Measurements from ENCODE around the gene SLC35F3. TPM values are rescaled to one million over a fixed set of nuclear protein-coding genes. Genes with fewer than 3 reads are reported as not detected.

SLC35F3 gene
- total and polyA plus RNA-seq, 2 experiments from 2014 or later: 1.0 to 3.2 TPM

GRCh38 chr1:234315091-234315541, 410.6 kb downstream of the SLC35F3 start:
- H3K36me3 Mint-ChIP-seq (ENCODE audit: low read depth): no peaks in the 10 kb centered on the region
- no peak overlapping the region for H3K27ac ChIP-seq (ENCODE audit: low read depth)
- no peak overlapping the region for H3K27ac Mint-ChIP-seq
- H4K20me1 ChIP-seq (replicated peaks; ENCODE audit: insufficient read depth): no peaks in the 10 kb centered on the region
- H3K9me3 Mint-ChIP-seq: no peaks in the 10 kb centered on the region; the same call in 2 of the 3 replicates
- ATAC-seq (no peak), DNase-seq (ENCODE audit: low spot score) (no peak)
- no peak for TF ChIP-seq REST (IDR thresholded peaks at IDR 0.05; ENCODE audit: unreplicated experiment)
- no peak for TF ChIP-seq CREB1 (CRISPR knock-in tag; IDR thresholded peaks at IDR 0.05; ENCODE audit: low read depth)
- TF ChIP-seq POLR2AphosphoS5 (IDR thresholded peaks at IDR 0.05; ENCODE audit: low read depth): no peak
- TF ChIP-seq ZNF331 (CRISPR knock-in tag; IDR thresholded peaks at IDR 0.05; ENCODE audit: low read depth): no peak
- no peak for TF ChIP-seq STAT1 (IDR thresholded peaks at IDR 0.05; ENCODE audit: unreplicated experiment)
- no peak for TF ChIP-seq ZNF114 (CRISPR knock-in tag; IDR thresholded peaks at IDR 0.05)
- TF ChIP-seq ZNF462 (CRISPR knock-in tag; IDR thresholded peaks at IDR 0.05): no peak
- TF ChIP-seq NANOG (IDR thresholded peaks at IDR 0.05; ENCODE audit: borderline replicate concordance): no peak
- TF ChIP-seq EZH2 (IDR thresholded peaks at IDR 0.05; ENCODE audit: low read depth, unreplicated experiment): no peak
- no peak for TF ChIP-seq JUNB (IDR thresholded peaks at IDR 0.05; ENCODE audit: unreplicated experiment)
- TF ChIP-seq EZH2phosphoT487 (IDR thresholded peaks at IDR 0.05; ENCODE audit: unreplicated experiment): no peak
- TF ChIP-seq ETS1 (IDR thresholded peaks at IDR 0.05): no peak
- H3F3A ChIP-seq (replicated peaks; ENCODE audit: low read depth): no peaks in the 10 kb centered on the region
- no peaks in the 10 kb centered on the region for H3K36me3 ChIP-seq (ENCODE audit: insufficient read depth)
- 0 out of 2 replicates have a peak, but pooled peaks cover 3% of the 10 kb centered on the region for H3K9me2 ChIP-seq (ENCODE audit: insufficient read depth)
- peaks cover 7% of the 10 kb centered on the region for H3K27me3 Mint-ChIP-seq (ENCODE audit: insufficient read depth, low read depth, poor library complexity)
- no peaks in the 10 kb centered on the region for H3K27me3 ChIP-seq (ENCODE audit: insufficient read depth)
- H3K4me3 ChIP-seq: no peak overlapping the region
- H3K4me2 ChIP-seq: no peak overlapping the region
- peaks cover 4% of the 10 kb centered on the region for H3K4me1 ChIP-seq (ENCODE audit: insufficient read depth)
- peaks cover 27% of the 10 kb centered on the region for H3K4me1 Mint-ChIP-seq
- H2AFZ ChIP-seq: no peak overlapping the region
- H3K4me3 Mint-ChIP-seq: no peak overlapping the region
- no peaks in the 10 kb centered on the region for H3K79me2 ChIP-seq (replicated peaks; ENCODE audit: insufficient read depth)
